ENCODE data around the gene SLTM.
"Not testable (repeated sequence)": the region's sequence is repeated elsewhere in the genome, so short reads cannot be mapped to it uniquely, and the experiment has no call there.

Gene SLTM

GRCh38 chr15:58933281-58934113 lies at the start of gene SLTM:
Gene SLTM (minus strand): TSS chr15:58933679. CDS start chr15:58933565, 114 bp downstream.
- peak; percentile 85 for DNase-seq

GRCh38 chr15:58983261-58983660 lies 49.8 kb upstream of the SLTM start:
- no peak for DNase-seq

GRCh38 chr15:58981808-58982475 lies 48.5 kb upstream of the SLTM start:
- DNase-seq, result no peak

GRCh38 chr15:58980351-58980939 lies 47.0 kb upstream of the SLTM start:
- peak; percentile 11 for DNase-seq

GRCh38 chr15:58977887-58978286 lies 44.4 kb upstream of the SLTM start:
- DNase-seq, result no peak

- DNase-seq, result no peak
Measured at GRCh38 chr15:58967479-58967878, 34.0 kb upstream of the SLTM start.

- DNase-seq, result no peak
Measured at GRCh38 chr15:58966698-58967097, 33.2 kb upstream of the SLTM start.

- no peak for DNase-seq
Measured at GRCh38 chr15:58962662-58963565, 29.4 kb upstream of the SLTM start.

- DNase-seq, result no peak
Measured at GRCh38 chr15:58962136-58962535, 28.7 kb upstream of the SLTM start.

- DNase-seq, result no peak
Measured at GRCh38 chr15:58958811-58959210, 25.3 kb upstream of the SLTM start.

- DNase-seq, result peak; percentile 40
Measured at GRCh38 chr15:58957101-58957973, 23.9 kb upstream of the SLTM start.

GRCh38 chr15:58952751-58953150 lies 19.3 kb upstream of the SLTM start:
- DNase-seq, result no peak

GRCh38 chr15:58951388-58952007 lies 18.0 kb upstream of the SLTM start:
- DNase-seq, result peak; percentile 23

- no peak for DNase-seq
Measured at GRCh38 chr15:58947179-58947578, 13.7 kb upstream of the SLTM start.

- not testable (repeated sequence) for DNase-seq
Measured at GRCh38 chr15:58934974-58935373, 1.5 kb upstream of the SLTM start.

- no peak for DNase-seq
Measured at GRCh38 chr15:58934521-58934920, 1.0 kb upstream of the SLTM start.

- DNase-seq, result no peak
Measured at GRCh38 chr15:58934114-58934447, 602 bp upstream of the SLTM start.

GRCh38 chr15:58932710-58933280 lies 684 bp downstream of the SLTM start:
- no peak for DNase-seq

- no peak for DNase-seq
Measured at GRCh38 chr15:58931987-58932588, 1.4 kb downstream of the SLTM start.

GRCh38 chr15:58929891-58930416 lies 3.5 kb downstream of the SLTM start:
- no peak for DNase-seq
